GM12892 (cell line): ENCODE measurements around the gene DHX15.

Source experiments
- POLR2A ChIP-seq: IDR thresholded peaks from 2 replicates; pipeline ENCODE4 v1.6.1; 2011; ENCODE audit warnings: low read depth, low read length, control low read depth
- POLR2AphosphoS5 ChIP-seq: IDR thresholded peaks from 2 replicates; pipeline ENCODE4 v1.6.1; 2011; ENCODE audit warnings: low read depth, low read length, control low read depth

DNA sequence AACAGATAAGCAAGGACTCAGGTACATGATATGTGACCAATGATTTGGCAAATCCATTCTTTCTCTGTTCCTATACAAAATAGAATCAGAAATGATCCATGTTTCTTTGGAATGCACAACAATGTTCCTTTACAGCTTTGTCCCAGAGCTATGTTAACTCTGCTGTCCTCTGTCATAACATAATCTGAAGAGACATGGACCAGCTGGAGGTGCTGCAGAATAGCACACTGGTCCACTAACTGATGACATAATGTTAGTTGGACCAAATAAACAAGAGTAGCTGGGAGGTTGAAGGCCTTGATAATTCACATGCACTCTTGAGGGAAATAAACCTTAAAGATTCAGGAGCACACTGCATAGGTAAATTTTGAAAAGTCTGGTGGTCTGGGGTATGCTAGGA, 23.0 kb upstream of the DHX15 start:
- TF ChIP-seq POLR2A (no peak), POLR2AphosphoS5 (no peak)
